ENCODE results near the gene GID4.

GRCh38 chr17:18069101-18069500 is 29.9 kb downstream of the GID4 start:
- TF ChIP-seq CTCF (IDR thresholded peaks at IDR 0.05) (no peak), POLR2A (IDR thresholded peaks at IDR 0.05) (no peak)

Data from body of pancreas (tissue), 4 donors.